Panc1 (cell line): ENCODE data around the gene OR7A5. TPM values are rescaled to one million over a fixed set of nuclear protein-coding genes. Genes with fewer than 3 reads are reported as not detected.

Experiments used
- ATAC-seq: fragments of 200-7000 bp; cut with Tn5 transposase; 2 replicates; pipeline ENCODE4 v1.9.1; 2020; ENCODE audit warnings: mild to moderate bottlenecking, moderate library complexity
- BruUV-seq: library from RNA; stranded (reverse); fragments of 400-500 nt; replicated peaks from 2 replicates; lab custom pipeline; 2021; lab: Mats Ljungman, UMichigan
- CTCF ChIA-PET: fragments of 300-600 bp; sonication (Branson Sonifier 250); formaldehyde crosslinking; loops from one replicate; lab custom pipeline; 2022; ENCODE audit warnings: antibody characterized with exemption; lab: Charles Lee
- POLR2A ChIA-PET: fragments of 300-600 bp; sonication (Branson Sonifier 250); formaldehyde crosslinking; loops from one replicate; lab custom pipeline; 2022; ENCODE audit warnings: antibody characterized with exemption; lab: Charles Lee
- DNase-seq: peaks from one replicate; pipeline ENCODE4 v3.0.0-alpha.2; 2010; ENCODE audit warnings: low read depth, low spot score
- H3K27ac ChIP-seq: 2 replicates; pipeline ENCODE4 v1.5.1; 2011; ENCODE audit warnings: mild to moderate bottlenecking, low read length, inconsistent platforms
- H3K27me3 ChIP-seq: fragments of 200-500 bp; sonication (Bioruptor generic); 2 replicates; pipeline ENCODE4 v1.6.0; 2014; ENCODE audit warnings: low read length, inconsistent platforms; ENCODE audit not compliant: control insufficient read depth, insufficient read depth
- H3K36me3 ChIP-seq: fragments of 200-500 bp; sonication (Bioruptor generic); 2 replicates; pipeline ENCODE4 v1.5.1; 2014; ENCODE audit warnings: inconsistent platforms, mild to moderate bottlenecking, low read length, moderate library complexity; ENCODE audit not compliant: control insufficient read depth, insufficient read depth
- H3K4me1 ChIP-seq: 2 replicates; pipeline ENCODE4 v1.5.1; 2011; ENCODE audit warnings: inconsistent platforms, mild to moderate bottlenecking, low read length, moderate library complexity; ENCODE audit not compliant: control insufficient read depth, insufficient read depth
- H3K4me3 ChIP-seq, 2 experiments: 2 replicates each; pipeline ENCODE4 v1.5.1; 2011 to 2012; ENCODE audit warnings: low read depth in 2 of 2, low read length in 2 of 2, mild to moderate bottlenecking in 2 of 2, inconsistent platforms in 1 of 2, moderate library complexity in 1 of 2
- H3K9me3 ChIP-seq: fragments of 200-500 bp; sonication (Bioruptor generic); 2 replicates; pipeline ENCODE4 v1.5.1; 2014; ENCODE audit warnings: low read depth, mild to moderate bottlenecking, inconsistent platforms, low read length, moderate library complexity; ENCODE audit not compliant: control insufficient read depth, insufficient read depth
- POLR2AphosphoS5 ChIP-seq: IDR thresholded peaks from 2 replicates; pipeline ENCODE4 v1.6.1; 2012; ENCODE audit warnings: mild to moderate bottlenecking, low read depth, low read length, moderate library complexity
- REST ChIP-seq, 2 experiments: IDR thresholded peaks; 2 replicates each; pipeline ENCODE4 v1.6.1; 2011 to 2012; ENCODE audit warnings: low read depth in 2 of 2, control low read depth in 1 of 2, low read length in 1 of 2, mild to moderate bottlenecking in 1 of 2, moderate library complexity in 1 of 2; ENCODE audit not compliant: insufficient read depth in 1 of 2
- SIN3A ChIP-seq: IDR thresholded peaks from 2 replicates; pipeline ENCODE4 v1.6.1; 2012; ENCODE audit warnings: low read depth, mild to moderate bottlenecking, low read length, moderate library complexity, borderline replicate concordance; ENCODE audit not compliant: insufficient read depth
- TCF7L2 ChIP-seq: IDR thresholded peaks from 2 replicates; pipeline ENCODE4 v1.6.1; 2011; ENCODE audit warnings: mild to moderate bottlenecking, low read depth, low read length, inconsistent platforms
- in situ Hi-C: cut with HindIII; loops from 2 replicates; pipeline ENCODE4 v1.10.0; 2016; ENCODE audit warnings: low sequenced_read_pairs, low pct_unique_long_range_greater_than_20kb
- intact Hi-C: fragments of 100-400 bp; cut with micrococcal nuclease; formaldehyde crosslinking; loops from one replicate; pipeline ENCODE4 v1.10.0; 2022; ENCODE audit not compliant: unreplicated experiment
- total RNA-seq: library from RNA; stranded (reverse); gene quantifications from one replicate; pipeline ENCODE4 v1.2.1, GENCODE V29; 2021; ENCODE audit not compliant: unreplicated experiment
- TF ChIP-seq, protein P1 (sequence below): fragments of 450-650 bp; IDR thresholded peaks from 2 replicates; pipeline ENCODE4 v1.5.1; 2017; ENCODE audit warnings: mild to moderate bottlenecking

The OR7A5 gene
- total RNA-seq, 1 experiment from 2014 or later, result not detected

- H3K27me3 ChIP-seq, result no peaks in the 10 kb centered on the region; the same call in 1 of the 2 replicates
- H3K4me1 ChIP-seq, result no peaks in the 10 kb centered on the region
- ATAC-seq (no peak), DNase-seq (no peak)
- BruUV-seq, result no TSS peak
- no peaks in the 10 kb centered on the region for H3K9me3 ChIP-seq
- intact Hi-C loops, result no loop called here
- TF ChIP-seq REST (IDR thresholded peaks at IDR 0.05; ENCODE audit: insufficient read depth in 1 of 2, low read depth in 2 of 2, low read length in 1 of 2), result no peak
- TF ChIP-seq SIN3A, result no peak
- TF ChIP-seq, protein P1, sequence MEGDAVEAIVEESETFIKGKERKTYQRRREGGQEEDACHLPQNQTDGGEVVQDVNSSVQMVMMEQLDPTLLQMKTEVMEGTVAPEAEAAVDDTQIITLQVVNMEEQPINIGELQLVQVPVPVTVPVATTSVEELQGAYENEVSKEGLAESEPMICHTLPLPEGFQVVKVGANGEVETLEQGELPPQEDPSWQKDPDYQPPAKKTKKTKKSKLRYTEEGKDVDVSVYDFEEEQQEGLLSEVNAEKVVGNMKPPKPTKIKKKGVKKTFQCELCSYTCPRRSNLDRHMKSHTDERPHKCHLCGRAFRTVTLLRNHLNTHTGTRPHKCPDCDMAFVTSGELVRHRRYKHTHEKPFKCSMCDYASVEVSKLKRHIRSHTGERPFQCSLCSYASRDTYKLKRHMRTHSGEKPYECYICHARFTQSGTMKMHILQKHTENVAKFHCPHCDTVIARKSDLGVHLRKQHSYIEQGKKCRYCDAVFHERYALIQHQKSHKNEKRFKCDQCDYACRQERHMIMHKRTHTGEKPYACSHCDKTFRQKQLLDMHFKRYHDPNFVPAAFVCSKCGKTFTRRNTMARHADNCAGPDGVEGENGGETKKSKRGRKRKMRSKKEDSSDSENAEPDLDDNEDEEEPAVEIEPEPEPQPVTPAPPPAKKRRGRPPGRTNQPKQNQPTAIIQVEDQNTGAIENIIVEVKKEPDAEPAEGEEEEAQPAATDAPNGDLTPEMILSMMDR, result no peak
- TF ChIP-seq TCF7L2, result no peak
- no peak for TF ChIP-seq POLR2AphosphoS5
- in situ Hi-C loops, result no loop called here
- POLR2A ChIA-PET, result no interaction called here
- CTCF ChIA-PET, result no interaction called here
- H3K27ac ChIP-seq, result no peak overlapping the region
- no peak overlapping the region for H3K4me3 ChIP-seq
- no peaks in the 10 kb centered on the region for H3K36me3 ChIP-seq
Measured at GRCh38 chr19:14868497-14868896, 33.5 kb upstream of the OR7A5 start.

- Histone ChIP-seq H3K27me3 (0 out of 2 replicates have a peak, but pooled peaks cover 3% of the 10 kb centered on the region), H3K4me1 (no peaks in the 10 kb centered on the region), H3K36me3 (no peaks in the 10 kb centered on the region), H3K4me3 (no peak within 1 kb of the TSS), H3K9me3 (no peaks in the 10 kb centered on the region), H3K27ac (no peak within 1 kb of the TSS)
- no TSS peak for BruUV-seq
- POLR2A ChIA-PET, result interaction anchor here (0.7 kb wide), 1 partner anchor 572 kb away, joined by 7 read pairs; no protein-coding TSS in a partner anchor
- ATAC-seq (no peak), DNase-seq (no peak)
- intact Hi-C loops (no loop called here), in situ Hi-C loops (no loop called here)
- TF ChIP-seq, protein P1, result no peak
- no peak for TF ChIP-seq SIN3A
- no peak for TF ChIP-seq REST (IDR thresholded peaks at IDR 0.05; ENCODE audit: insufficient read depth in 1 of 2, low read depth in 2 of 2, low read length in 1 of 2)
- no peak for TF ChIP-seq POLR2AphosphoS5
- no peak for TF ChIP-seq TCF7L2
- CTCF ChIA-PET, result interaction anchor here (0.6 kb wide), 1 partner anchor 62 kb away, joined by 3 read pairs; no protein-coding TSS in a partner anchor
Measured at GRCh38 chr19:14848822-14849221, 13.8 kb upstream of the OR7A5 start, which contains the start of gene OR7A10. TSS of gene OR7A10 (minus strand) at chr19:14848922. CDS start at chr19:14841877, 7,045 bp downstream.
